HG03108 (cell line): ENCODE measurements around the gene LGR5.

ENCODE experiments used
- ATAC-seq: cut with Tn5 transposase; IDR thresholded peaks from one replicate; pipeline ENCODE4 v1.9.1; 2021; ENCODE audit warnings: moderate library complexity; ENCODE audit not compliant: unreplicated experiment

LGR5 gene, protein sequence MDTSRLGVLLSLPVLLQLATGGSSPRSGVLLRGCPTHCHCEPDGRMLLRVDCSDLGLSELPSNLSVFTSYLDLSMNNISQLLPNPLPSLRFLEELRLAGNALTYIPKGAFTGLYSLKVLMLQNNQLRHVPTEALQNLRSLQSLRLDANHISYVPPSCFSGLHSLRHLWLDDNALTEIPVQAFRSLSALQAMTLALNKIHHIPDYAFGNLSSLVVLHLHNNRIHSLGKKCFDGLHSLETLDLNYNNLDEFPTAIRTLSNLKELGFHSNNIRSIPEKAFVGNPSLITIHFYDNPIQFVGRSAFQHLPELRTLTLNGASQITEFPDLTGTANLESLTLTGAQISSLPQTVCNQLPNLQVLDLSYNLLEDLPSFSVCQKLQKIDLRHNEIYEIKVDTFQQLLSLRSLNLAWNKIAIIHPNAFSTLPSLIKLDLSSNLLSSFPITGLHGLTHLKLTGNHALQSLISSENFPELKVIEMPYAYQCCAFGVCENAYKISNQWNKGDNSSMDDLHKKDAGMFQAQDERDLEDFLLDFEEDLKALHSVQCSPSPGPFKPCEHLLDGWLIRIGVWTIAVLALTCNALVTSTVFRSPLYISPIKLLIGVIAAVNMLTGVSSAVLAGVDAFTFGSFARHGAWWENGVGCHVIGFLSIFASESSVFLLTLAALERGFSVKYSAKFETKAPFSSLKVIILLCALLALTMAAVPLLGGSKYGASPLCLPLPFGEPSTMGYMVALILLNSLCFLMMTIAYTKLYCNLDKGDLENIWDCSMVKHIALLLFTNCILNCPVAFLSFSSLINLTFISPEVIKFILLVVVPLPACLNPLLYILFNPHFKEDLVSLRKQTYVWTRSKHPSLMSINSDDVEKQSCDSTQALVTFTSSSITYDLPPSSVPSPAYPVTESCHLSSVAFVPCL

DNA sequence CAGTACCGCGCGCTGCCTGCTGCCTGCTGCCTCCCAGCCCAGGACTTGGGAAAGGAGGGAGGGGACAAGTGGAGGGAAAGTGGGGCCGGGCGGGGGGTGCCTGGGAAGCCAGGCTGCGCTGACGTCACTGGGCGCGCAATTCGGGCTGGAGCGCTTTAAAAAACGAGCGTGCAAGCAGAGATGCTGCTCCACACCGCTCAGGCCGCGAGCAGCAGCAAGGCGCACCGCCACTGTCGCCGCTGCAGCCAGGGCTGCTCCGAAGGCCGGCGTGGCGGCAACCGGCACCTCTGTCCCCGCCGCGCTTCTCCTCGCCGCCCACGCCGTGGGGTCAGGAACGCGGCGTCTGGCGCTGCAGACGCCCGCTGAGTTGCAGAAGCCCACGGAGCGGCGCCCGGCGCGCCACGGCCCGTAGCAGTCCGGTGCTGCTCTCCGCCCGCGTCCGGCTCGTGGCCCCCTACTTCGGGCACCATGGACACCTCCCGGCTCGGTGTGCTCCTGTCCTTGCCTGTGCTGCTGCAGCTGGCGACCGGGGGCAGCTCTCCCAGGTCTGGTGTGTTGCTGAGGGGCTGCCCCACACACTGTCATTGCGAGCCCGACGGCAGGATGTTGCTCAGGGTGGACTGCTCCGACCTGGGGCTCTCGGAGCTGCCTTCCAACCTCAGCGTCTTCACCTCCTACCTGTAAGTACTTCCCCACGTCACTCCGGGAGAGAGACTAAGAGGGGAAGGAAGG, at the start of gene LGR5:
LGR5 (plus strand) TSS at position 186 of the 732 bp plus-strand sequence; CDS start at position 469, 283 bp downstream.
- no peak for ATAC-seq

DNA sequence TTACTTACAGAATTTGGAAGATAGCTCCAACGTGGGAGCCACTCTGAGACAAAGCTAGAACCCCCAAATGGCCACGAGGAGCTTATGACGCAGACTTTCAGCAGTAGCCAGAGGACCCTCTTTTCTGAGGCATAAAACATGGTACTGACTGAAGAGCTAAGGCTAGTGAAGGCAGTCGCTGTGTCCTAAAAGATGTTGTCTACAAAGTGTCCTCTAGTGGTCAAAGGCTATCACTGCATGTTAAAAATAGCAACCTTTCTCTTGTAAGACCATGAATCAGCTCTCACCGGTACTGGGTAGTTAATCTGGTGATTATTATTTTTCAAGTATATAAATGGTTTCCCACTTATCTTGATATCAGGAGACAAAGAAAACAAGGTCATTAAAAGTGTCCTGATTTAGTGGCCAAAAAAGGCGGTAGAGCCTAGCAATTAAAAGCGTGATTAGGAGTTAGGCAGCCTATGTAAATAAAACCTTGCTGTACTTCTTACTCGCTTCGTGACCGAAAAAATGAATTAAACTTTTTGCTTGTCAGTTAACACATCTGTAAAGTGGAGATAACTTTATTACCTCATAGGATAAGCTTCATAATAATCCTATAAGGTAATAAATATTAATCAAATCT, 47.0 kb upstream of the LGR5 start:
- ATAC-seq, result peak; percentile 52

GRCh38 chr12:71393625-71394024, 46.0 kb upstream of the LGR5 start:
- no peak for ATAC-seq

- ATAC-seq, result no peak
These were observed 42.1 kb upstream of the LGR5 start for GRCh38 chr12:71397433-71397954.

- ATAC-seq, result no peak
These were observed 40.4 kb upstream of the LGR5 start for GRCh38 chr12:71399197-71399596.

GRCh38 chr12:71400481-71400880, 39.1 kb upstream of the LGR5 start:
- ATAC-seq, result no peak

DNA sequence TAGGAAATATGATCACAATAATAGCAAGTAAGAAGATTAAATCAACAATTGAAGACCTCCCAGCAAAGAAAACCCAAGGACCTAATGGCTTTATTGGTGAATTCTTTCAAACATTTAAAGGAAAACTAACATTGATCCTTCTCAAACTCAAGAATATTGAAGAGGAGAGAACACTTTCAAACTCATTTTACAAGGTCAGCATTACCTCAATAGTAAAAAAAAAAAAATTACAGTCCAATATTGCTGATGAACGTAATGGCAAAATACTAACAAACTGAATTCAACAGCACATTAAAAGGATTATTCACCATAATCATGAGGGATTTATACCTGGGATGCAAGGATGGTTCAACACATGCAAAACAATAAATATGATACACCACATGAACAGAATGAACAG, 33.7 kb upstream of the LGR5 start:
- no peak for ATAC-seq

DNA sequence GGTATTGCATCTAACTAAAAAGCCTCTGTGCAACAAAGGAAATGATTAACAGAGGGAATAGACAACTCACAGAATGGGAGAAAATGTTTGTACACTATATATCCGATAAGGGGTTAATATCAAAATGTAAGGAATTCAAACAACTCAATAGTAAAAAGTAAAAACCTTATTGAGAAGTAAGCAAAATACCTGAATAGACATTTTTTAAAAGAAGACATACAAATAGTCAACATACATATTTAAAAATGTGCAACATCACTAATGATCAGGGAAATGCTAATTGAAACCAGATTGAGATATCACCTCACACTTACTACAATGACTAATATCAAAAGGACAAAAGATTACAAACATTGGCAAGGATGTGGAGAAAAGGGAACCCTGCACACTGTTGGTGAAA, 31.9 kb upstream of the LGR5 start:
- ATAC-seq, result no peak

GRCh38 chr12:71410844-71411243, 28.8 kb upstream of the LGR5 start:
- no peak for ATAC-seq

DNA sequence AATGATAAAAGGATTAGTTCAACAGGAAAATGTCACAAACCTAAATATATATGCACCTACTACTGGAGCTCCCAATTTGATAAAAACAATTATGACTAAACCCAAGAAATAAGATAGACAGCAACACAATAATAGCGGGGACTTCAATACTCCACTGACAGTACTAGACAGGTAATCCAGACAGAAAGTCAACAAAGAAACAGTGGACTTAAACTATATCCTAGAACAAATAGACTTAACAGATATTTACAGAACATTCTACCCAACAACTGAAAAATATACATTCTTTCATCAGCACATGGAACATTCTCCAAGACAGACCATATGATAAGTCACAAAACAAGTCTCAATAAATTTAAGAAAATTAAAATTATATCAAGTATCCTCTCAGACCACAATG, 28.0 kb upstream of the LGR5 start:
- ATAC-seq, result no peak

GRCh38 chr12:71415336-71416231, 24.0 kb upstream of the LGR5 start:
- ATAC-seq, result peak; percentile 78

DNA sequence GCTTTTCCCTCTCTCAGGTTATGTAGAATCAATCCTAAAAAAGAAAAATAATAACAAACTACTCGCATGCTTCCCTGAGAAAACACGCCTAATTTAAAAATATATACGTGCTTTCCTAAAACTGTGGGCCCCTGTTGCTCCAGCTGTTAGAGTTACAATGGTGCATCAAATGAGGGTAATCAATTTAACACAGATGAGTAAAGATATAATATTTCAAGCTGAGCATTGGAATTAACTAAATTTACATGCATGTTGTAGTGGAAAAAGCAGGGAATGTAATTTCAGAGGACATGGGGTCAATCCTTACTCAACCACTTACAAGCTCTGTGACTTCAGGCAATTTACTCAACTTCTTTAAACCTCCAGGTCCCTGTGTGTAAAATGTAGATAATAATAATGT, 22.4 kb upstream of the LGR5 start:
- ATAC-seq, result no peak

DNA sequence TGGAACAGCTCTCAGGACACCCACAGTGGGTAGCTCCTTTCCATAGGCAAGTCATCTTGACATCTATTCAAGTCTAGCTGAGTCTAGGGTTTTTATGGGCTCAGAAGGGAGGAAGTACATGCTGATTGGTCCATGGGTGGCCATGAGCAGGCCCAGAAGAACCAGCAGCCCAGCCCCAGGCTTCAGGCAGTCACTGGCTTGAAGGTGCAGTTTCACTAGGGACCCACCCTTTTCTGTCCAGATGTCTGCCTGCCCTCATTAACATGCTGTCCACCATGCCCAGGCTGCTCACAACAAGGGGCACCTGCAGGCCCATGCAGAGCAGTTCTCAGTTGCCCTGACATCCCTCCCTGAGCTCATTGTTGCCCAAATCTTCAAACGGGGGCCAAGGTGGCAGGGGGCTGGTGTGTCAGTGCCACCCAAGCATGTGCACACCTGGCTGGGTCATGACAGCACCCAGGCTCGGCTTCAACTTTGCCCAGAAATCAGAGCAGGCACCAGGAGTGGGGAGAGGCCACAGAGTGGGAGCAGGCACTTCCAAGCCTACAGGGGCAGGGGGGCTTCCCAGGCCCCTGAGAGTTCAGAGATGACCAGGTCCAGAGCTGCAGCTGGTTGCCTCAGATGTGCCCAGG, 18.7 kb upstream of the LGR5 start:
- ATAC-seq, result no peak

DNA sequence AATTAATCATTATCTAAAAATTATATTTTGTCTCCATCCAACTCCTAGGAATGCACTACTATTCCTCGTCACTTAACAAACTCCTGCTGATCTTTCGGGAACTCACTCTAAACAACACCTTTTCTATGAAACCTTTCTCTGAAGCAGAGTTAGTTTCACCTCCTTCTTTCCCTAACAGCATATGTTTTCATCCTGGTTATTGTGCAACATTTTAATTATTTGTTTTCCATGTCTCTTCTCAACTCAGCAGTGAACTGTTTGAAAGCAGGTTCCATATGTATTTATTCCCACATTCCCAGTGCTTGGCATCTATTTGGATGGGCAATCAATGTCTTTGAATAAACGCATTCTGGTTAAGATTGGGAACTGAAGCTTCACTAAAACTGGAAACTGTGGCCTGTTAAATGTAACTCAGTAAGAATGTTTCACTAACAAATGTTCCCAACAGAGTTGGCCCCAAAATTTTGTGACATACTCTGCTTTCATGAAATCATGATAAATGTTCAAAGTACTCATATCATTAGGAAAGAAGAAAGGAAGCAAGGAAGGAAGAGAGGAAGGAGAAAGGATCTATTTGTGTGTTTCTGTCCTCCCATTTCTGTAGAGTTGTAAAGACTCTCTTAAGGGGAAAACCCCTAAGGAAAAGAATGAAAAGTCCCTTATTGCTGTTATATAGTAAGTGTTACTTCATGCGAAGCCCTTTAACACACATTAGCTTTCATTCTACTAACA, 13.9 kb upstream of the LGR5 start:
- ATAC-seq, result no peak

DNA sequence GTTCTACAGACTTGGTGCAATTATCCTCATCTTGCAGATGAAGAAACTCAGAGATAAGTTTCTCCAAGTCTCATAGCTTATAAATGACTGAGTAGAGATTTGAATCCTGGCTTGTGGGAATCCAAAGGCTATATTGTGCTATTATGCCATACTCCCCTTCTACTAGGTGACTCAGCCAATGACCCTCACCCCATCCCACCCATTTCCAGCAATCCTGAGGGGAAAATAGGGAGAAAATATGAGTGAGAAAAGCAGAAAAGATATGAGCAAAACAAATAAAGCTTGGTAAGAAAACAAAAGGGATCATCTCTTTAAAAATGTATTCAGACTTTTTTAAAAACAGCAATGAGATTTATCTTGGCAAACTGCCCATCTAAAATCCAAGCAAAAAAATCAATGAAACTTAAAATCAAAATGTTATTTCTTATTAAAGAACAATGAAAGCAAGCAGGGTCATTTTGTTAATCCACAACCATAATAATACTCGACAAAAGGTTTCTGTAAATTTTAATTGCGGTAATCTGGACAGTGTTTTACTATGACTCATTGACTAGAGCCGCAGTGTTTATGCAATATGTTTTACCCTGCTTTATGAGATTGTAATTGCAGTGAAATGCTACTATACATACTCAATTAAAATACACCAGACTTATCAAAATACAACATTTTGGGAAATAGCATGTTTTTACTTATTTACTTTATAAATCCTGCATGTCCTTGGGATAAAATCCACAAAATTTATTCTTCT, 13.1 kb upstream of the LGR5 start:
- ATAC-seq, result no peak

GRCh38 chr12:71430756-71431155, 8.8 kb upstream of the LGR5 start:
- no peak for ATAC-seq

DNA sequence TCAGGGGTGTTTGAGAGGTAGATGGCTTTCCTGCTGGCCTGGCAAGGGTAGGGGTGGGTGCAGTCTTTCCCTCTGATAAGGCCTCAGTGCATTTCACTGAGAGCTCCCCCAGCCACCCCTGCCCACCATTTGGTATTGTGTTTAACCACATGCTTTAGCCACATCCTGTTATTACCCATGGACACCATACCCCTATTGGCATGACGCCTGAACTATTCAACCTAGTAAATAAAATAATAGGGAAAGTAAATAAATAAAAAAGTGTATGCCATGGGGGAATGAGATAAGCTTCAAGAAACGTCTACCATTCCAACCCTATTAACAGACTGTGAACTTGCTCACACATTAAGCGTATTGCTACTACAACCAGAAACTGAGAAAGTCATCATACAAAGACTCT, 7.6 kb upstream of the LGR5 start:
- no peak for ATAC-seq

GRCh38 chr12:71432936-71433335, 6.7 kb upstream of the LGR5 start:
- no peak for ATAC-seq
